Measurements from ENCODE around the gene PPP4R4. TPM values are rescaled to one million over a fixed set of nuclear protein-coding genes. Genes with fewer than 3 reads are reported as not detected.
"Not testable (repeated sequence)": the region's sequence is repeated elsewhere in the genome, so short reads cannot be mapped to it uniquely, and the experiment has no call there.

Gene PPP4R4
- total RNA-seq, 1 experiment from 2014 or later, result 5.5 TPM

DNA sequence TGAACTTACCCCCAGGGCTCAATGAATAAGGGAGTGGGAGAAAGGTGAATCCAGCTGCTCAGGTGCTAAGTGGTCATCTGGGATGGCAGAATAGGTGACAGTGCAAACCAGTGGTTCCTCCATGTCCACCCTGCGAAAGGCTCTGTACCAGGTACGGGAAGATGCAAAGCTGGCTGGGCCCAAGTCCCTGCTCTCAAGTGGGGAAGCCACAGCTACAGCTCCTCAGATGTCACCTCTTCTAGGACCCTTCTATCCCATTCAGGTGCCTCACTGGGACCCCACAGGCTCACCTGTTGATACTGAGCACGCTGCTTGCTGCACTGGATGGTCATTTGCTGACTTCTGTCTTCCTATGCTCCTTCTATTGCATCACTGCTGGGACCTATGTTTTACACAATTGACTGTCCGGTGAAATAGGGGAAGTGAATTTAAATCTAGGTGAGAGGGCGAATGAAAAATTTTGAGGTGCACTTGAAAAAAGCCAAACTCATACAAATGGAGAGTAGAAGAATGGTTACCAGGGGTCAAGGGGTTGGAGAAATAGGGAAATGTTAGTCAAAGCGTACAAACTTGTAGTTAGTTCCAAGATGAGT is 20.3 kb upstream of the PPP4R4 start:
- H3K9ac ChIP-seq (ENCODE audit: low read length), result no peak overlapping the region
- ATAC-seq (no peak), DNase-seq (ENCODE audit: low read depth, low spot score) (no peak)
- intact Hi-C loops (cut with micrococcal nuclease), result no loop called here
- H3K4me2 ChIP-seq (ENCODE audit: low read length), result no peak overlapping the region
- no peak overlapping the region for H3K27ac ChIP-seq (ENCODE audit: low read depth, low read length)
- no peaks in the 10 kb centered on the region for H3K27me3 ChIP-seq (ENCODE audit: insufficient read depth, low read length)
- TF ChIP-seq SRF (IDR thresholded peaks at IDR 0.05; ENCODE audit: low read depth) (no peak), YY1 (IDR thresholded peaks at IDR 0.05; ENCODE audit: extremely low read depth, insufficient replicate concordance, low read depth, low read length) (no peak), ELF1 (IDR thresholded peaks at IDR 0.05; ENCODE audit: borderline replicate concordance, low read depth) (no peak), ZFX (IDR thresholded peaks at IDR 0.05) (no peak), SP1 (IDR thresholded peaks at IDR 0.05; ENCODE audit: low read depth) (no peak), EZH2 (IDR thresholded peaks at IDR 0.05) (no peak), POLR2A (IDR thresholded peaks at IDR 0.05; ENCODE audit: borderline replicate concordance, extremely low read depth, insufficient read depth, insufficient read length) (no peak), POLR2AphosphoS5 (IDR thresholded peaks at IDR 0.05; ENCODE audit: low read depth, low read length) (no peak), FOSL1 (IDR thresholded peaks at IDR 0.05; ENCODE audit: low read depth) (no peak), EZH2phosphoT487 (IDR thresholded peaks at IDR 0.05; ENCODE audit: borderline replicate concordance) (no peak), ZNF274 (IDR thresholded peaks at IDR 0.05; ENCODE audit: low read depth, low read length) (no peak), CEBPB (IDR thresholded peaks at IDR 0.05; ENCODE audit: low read depth) (no peak)
- TF ChIP-seq, protein P1, sequence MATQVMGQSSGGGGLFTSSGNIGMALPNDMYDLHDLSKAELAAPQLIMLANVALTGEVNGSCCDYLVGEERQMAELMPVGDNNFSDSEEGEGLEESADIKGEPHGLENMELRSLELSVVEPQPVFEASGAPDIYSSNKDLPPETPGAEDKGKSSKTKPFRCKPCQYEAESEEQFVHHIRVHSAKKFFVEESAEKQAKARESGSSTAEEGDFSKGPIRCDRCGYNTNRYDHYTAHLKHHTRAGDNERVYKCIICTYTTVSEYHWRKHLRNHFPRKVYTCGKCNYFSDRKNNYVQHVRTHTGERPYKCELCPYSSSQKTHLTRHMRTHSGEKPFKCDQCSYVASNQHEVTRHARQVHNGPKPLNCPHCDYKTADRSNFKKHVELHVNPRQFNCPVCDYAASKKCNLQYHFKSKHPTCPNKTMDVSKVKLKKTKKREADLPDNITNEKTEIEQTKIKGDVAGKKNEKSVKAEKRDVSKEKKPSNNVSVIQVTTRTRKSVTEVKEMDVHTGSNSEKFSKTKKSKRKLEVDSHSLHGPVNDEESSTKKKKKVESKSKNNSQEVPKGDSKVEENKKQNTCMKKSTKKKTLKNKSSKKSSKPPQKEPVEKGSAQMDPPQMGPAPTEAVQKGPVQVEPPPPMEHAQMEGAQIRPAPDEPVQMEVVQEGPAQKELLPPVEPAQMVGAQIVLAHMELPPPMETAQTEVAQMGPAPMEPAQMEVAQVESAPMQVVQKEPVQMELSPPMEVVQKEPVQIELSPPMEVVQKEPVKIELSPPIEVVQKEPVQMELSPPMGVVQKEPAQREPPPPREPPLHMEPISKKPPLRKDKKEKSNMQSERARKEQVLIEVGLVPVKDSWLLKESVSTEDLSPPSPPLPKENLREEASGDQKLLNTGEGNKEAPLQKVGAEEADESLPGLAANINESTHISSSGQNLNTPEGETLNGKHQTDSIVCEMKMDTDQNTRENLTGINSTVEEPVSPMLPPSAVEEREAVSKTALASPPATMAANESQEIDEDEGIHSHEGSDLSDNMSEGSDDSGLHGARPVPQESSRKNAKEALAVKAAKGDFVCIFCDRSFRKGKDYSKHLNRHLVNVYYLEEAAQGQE (IDR thresholded peaks at IDR 0.05; ENCODE audit: low read depth), result no peak
- H3K9me2 ChIP-seq (ENCODE audit: insufficient read depth), result no peaks in the 10 kb centered on the region
- H3K9me3 ChIP-seq (ENCODE audit: control insufficient read depth in 1 of 2, insufficient read depth in 1 of 2, low read depth in 1 of 2, low read length in 2 of 2), result no peaks in the 10 kb centered on the region; a peak in 1 of 4 replicates
- BruUV-seq (replicated peaks), result no TSS peak
- H3K79me2 ChIP-seq (ENCODE audit: insufficient read depth, low read length), result no peaks in the 10 kb centered on the region
- no peak overlapping the region for H2AFZ ChIP-seq (ENCODE audit: low read depth, low read length, poor library complexity, severe bottlenecking)
- ChIA-PET POLR2A (no interaction called here), RAD21 (ENCODE audit: low non-redundant PET in 1 of 2, low total read pairs in 2 of 2, uncharacterized antibody in 2 of 2, unreplicated experiment in 2 of 2) (no interaction called here), CTCF (no interaction called here)
- no peaks in the 10 kb centered on the region for H3K4me1 ChIP-seq (ENCODE audit: control insufficient read depth in 1 of 2, insufficient read depth in 2 of 2, low read length in 2 of 2)
- H4K20me1 ChIP-seq (ENCODE audit: insufficient read depth), result no peaks in the 10 kb centered on the region
- H3K4me3 ChIP-seq (replicated peaks in 1 of 2; ENCODE audit: low read depth in 1 of 2, low read length in 2 of 2), result no peak overlapping the region
- no peaks in the 10 kb centered on the region for H3K36me3 ChIP-seq (ENCODE audit: control insufficient read depth in 1 of 2, insufficient read depth in 2 of 2, low read length in 2 of 2)

GRCh38 chr14:94156143-94156542 is 18.0 kb upstream of the PPP4R4 start:
- H3K9me3 ChIP-seq (ENCODE audit: control insufficient read depth in 1 of 2, insufficient read depth in 1 of 2, low read depth in 1 of 2, low read length in 2 of 2); H2AFZ ChIP-seq (ENCODE audit: low read depth, low read length, poor library complexity, severe bottlenecking); H3K27me3 ChIP-seq (ENCODE audit: insufficient read depth, low read length); RAD21 ChIA-PET (ENCODE audit: low non-redundant PET in 1 of 2, low total read pairs in 2 of 2, uncharacterized antibody in 2 of 2, unreplicated experiment in 2 of 2); H4K20me1 ChIP-seq (ENCODE audit: insufficient read depth); H3K4me3 ChIP-seq (replicated peaks in 1 of 2; ENCODE audit: low read depth in 1 of 2, low read length in 2 of 2); POLR2A ChIA-PET; BruUV-seq (replicated peaks); CTCF ChIA-PET; ATAC-seq; H3K9ac ChIP-seq (ENCODE audit: low read length); intact Hi-C loops (cut with micrococcal nuclease); H3K4me2 ChIP-seq (ENCODE audit: low read length); H3K36me3 ChIP-seq (ENCODE audit: control insufficient read depth in 1 of 2, insufficient read depth in 2 of 2, low read length in 2 of 2); H3K4me1 ChIP-seq (ENCODE audit: control insufficient read depth in 1 of 2, insufficient read depth in 2 of 2, low read length in 2 of 2); H3K79me2 ChIP-seq (ENCODE audit: insufficient read depth, low read length); H3K27ac ChIP-seq (ENCODE audit: low read depth, low read length); DNase-seq (ENCODE audit: low read depth, low spot score); H3K9me2 ChIP-seq (ENCODE audit: insufficient read depth): not testable (repeated sequence)
